Upper lobe of left lung (tissue), 4 donors: Measurements from ENCODE around the gene SERPINA12.

Experiments
- CTCF ChIP-seq, 6 experiments: fragments of 450-650 bp in 4 of 6; fragments of 200-600 bp in 2 of 6; sonication (generic) in 2 of 6; IDR thresholded peaks; one replicate each; pipeline ENCODE4 v1.5.1; 2016 to 2019; ENCODE audit warnings: antibody characterized with exemption in 6 of 6
- POLR2AphosphoS5 ChIP-seq, 2 donors: sonication (generic); formaldehyde crosslinking; IDR thresholded peaks; one replicate each; pipeline ENCODE4 v1.5.1; 2017; ENCODE audit warnings: antibody characterized with exemption in 2 of 2

DNA sequence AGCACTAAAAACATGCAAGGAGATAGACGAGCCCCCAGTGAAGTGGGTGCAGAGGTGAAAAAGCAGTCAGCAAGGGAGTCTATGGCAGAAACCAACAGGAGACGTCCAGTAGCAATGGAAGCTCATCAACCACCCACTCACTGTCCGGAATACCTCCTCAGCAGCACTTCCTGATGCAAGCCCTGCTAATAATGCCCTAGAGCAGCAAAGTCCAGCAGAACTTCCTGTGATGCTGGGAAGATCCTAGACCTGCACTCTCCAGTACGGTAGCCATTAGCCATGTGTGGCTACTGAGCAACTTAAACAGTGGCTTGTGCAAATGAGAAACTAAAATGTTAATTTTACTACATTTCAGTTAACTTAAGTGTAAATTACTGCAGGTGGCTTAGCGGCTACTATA lies 44.2 kb downstream of the SERPINA12 start:
- no peak for TF ChIP-seq CTCF (IDR thresholded peaks at IDR 0.05)
- no peak for TF ChIP-seq POLR2AphosphoS5 (IDR thresholded peaks at IDR 0.05)
